A673 (cell line): ENCODE measurements around the gene CRACR2A. TPM values are rescaled to one million over a fixed set of nuclear protein-coding genes. Genes with fewer than 3 reads are reported as not detected.
A peak's percentile ranks its signal among the peaks of the same experiment; 100 is the strongest.

Experiments
- BruUV-seq: library from RNA; stranded (reverse); fragments of 400-500 nt; replicated peaks from 2 replicates; lab custom pipeline; 2021; lab: Mats Ljungman, UMichigan
- CTCF ChIA-PET: fragments of 300-600 bp; sonication (Branson Sonifier 250); formaldehyde crosslinking; loops from one replicate; lab custom pipeline; 2022; ENCODE audit warnings: antibody characterized with exemption; lab: Charles Lee
- POLR2A ChIA-PET: fragments of 300-600 bp; sonication (Branson Sonifier 250); formaldehyde crosslinking; loops from one replicate; lab custom pipeline; 2022; ENCODE audit warnings: antibody characterized with exemption; ENCODE audit not compliant: low non-redundant PET; lab: Charles Lee
- DNase-seq: peaks from one replicate; pipeline ENCODE4 v3.0.0-alpha.2; 2015; ENCODE audit warnings: low spot score
- H3K27ac ChIP-seq: fragments of 200-600 bp; sonication (generic); 2 replicates; pipeline ENCODE4 v1.5.1; 2016; ENCODE audit warnings: mixed run types, low read depth, mild to moderate bottlenecking, mixed read lengths, antibody characterized with exemption, low read length; ENCODE audit not compliant: poor library complexity, severe bottlenecking
- H3K27me3 ChIP-seq: fragments of 200-600 bp; sonication (generic); replicated peaks from 2 replicates; pipeline ENCODE4 v1.6.1; 2017; ENCODE audit warnings: mixed run types, low read depth, mild to moderate bottlenecking, mixed read lengths, antibody characterized with exemption, low read length; ENCODE audit not compliant: insufficient read depth, poor library complexity
- H3K36me3 ChIP-seq: fragments of 200-600 bp; sonication (generic); 2 replicates; pipeline ENCODE4 v1.6.1; 2016; ENCODE audit warnings: mixed run types, mild to moderate bottlenecking, mixed read lengths, antibody characterized with exemption, low read length; ENCODE audit not compliant: insufficient read depth, poor library complexity, severe bottlenecking
- H3K4me1 ChIP-seq: fragments of 200-600 bp; sonication (generic); 2 replicates; pipeline ENCODE4 v1.6.1; 2017; ENCODE audit warnings: mixed run types, mild to moderate bottlenecking, mixed read lengths, antibody characterized with exemption, low read length; ENCODE audit not compliant: insufficient read depth, poor library complexity, severe bottlenecking
- H3K4me3 ChIP-seq: fragments of 200-600 bp; sonication (generic); 2 replicates; pipeline ENCODE4 v1.5.1; 2016; ENCODE audit warnings: low read depth, mixed run types, mild to moderate bottlenecking, mixed read lengths, low read length; ENCODE audit not compliant: poor library complexity, severe bottlenecking
- H3K9me3 ChIP-seq: fragments of 200-600 bp; sonication (generic); 2 replicates; pipeline ENCODE4 v1.6.1; 2016; ENCODE audit warnings: mixed run types, low read depth, mild to moderate bottlenecking, mixed read lengths, antibody characterized with exemption, low read length; ENCODE audit not compliant: poor library complexity, severe bottlenecking
- CTCF ChIP-seq: fragments of 300-800, 200-600 bp; sonication (generic); conservative IDR thresholded peaks from 2 replicates; pipeline ENCODE4 v1.5.1; 2017; ENCODE audit warnings: low read depth, mild to moderate bottlenecking, antibody characterized with exemption, low read length, moderate library complexity, mixed read lengths
- EZH2 ChIP-seq: fragments of 200-600 bp; sonication (generic); IDR thresholded peaks from 2 replicates; pipeline ENCODE4 v1.6.1; 2017; ENCODE audit warnings: borderline replicate concordance, low read depth, mild to moderate bottlenecking, mixed read lengths, antibody characterized with exemption, low read length; ENCODE audit not compliant: poor library complexity, severe bottlenecking
- intact Hi-C: fragments of 100-400 bp; cut with micrococcal nuclease; formaldehyde crosslinking; loops from one replicate; pipeline ENCODE4 v1.10.0; 2022; ENCODE audit not compliant: unreplicated experiment
- total RNA-seq: library from RNA; stranded (reverse); gene quantifications from 2 replicates; pipeline ENCODE4 v1.2.3, GENCODE V29; 2021

CRACR2A gene
- total RNA-seq, 1 experiment from 2014 or later, result 0.13 TPM

DNA sequence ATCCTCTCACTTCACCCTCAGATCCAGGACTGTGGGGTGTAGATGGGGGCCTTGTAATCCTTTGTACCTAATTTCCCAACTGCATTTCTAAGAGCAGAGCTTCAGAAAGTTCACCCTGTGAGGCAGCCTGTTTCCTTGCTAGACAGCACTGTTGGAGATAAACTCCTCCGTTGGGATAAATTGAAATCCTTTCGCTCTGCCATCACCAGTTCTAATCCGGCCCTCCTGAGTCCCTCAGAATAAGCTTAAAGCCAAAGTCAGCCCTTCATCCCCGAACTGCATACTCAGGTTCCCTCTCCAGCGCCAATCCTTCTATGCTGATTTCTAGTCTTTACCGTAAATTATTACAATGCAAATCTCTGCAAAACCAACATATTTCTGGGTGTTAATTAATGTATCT lies 147.2 kb downstream of the CRACR2A start:
- CTCF ChIA-PET, result no interaction called here
- intact Hi-C loops, result no loop called here
- Histone ChIP-seq H3K27me3 (peaks cover 38% of the 10 kb centered on the region), H3K4me1 (no peaks in the 10 kb centered on the region), H3K36me3 (no peaks in the 10 kb centered on the region), H3K27ac (no peak overlapping the region), H3K9me3 (peaks cover 3% of the 10 kb centered on the region), H3K4me3 (no peak overlapping the region)
- BruUV-seq, result no TSS peak
- no peak for DNase-seq
- TF ChIP-seq EZH2 (no peak), CTCF (no peak)
- POLR2A ChIA-PET, result no interaction called here

DNA sequence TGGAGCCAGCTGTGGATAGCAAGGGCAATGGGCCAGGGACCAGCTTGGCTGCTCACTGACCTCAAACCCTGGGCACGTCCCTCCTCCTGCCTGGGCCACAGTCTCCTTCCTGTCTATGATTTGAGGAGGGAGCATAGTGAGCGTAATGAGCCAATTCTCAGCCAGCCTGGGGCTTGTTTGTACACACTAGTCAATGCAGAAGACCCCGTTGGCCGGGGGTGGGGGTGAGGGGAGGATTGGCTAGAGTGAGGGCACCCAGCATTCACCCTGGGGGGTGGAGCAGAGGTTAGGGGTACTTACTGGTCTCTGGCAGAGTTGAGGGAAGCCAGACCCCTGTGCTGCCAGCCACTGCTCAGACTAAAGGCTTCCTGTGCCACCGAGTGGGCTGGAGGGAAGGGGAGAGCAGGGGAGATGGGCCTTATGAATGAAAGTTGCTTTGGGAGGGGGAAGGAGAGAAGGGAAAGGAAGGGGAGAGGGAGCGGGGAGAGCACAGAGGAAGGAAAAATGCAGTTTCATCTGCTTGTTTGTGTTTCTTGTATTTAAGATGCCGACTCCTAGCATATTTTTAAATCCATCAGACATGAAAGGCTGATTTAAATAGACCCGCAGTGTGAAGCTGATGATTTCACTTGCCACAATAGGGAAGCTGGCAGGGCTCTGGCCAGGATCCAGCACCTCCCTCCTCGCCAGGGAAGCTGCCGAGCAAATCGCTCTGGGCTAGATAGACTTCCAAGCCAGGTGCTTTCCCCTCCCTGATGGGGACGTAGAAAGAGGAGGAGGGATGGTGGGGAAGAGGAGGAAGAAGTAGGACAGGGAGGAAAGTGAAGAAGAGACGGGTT lies 147.9 kb downstream of the CRACR2A start:
- peak; percentile 39 for DNase-seq
- intact Hi-C loops, result no loop called here
- TF ChIP-seq CTCF (no peak), EZH2 (no peak)
- Histone ChIP-seq H3K4me3 (no peak overlapping the region), H3K36me3 (no peaks in the 10 kb centered on the region), H3K4me1 (no peaks in the 10 kb centered on the region), H3K27me3 (peaks cover 30% of the 10 kb centered on the region), H3K9me3 (peaks cover 3% of the 10 kb centered on the region), H3K27ac (no peak overlapping the region)
- ChIA-PET CTCF (no interaction called here), POLR2A (no interaction called here)
- no TSS peak for BruUV-seq

DNA sequence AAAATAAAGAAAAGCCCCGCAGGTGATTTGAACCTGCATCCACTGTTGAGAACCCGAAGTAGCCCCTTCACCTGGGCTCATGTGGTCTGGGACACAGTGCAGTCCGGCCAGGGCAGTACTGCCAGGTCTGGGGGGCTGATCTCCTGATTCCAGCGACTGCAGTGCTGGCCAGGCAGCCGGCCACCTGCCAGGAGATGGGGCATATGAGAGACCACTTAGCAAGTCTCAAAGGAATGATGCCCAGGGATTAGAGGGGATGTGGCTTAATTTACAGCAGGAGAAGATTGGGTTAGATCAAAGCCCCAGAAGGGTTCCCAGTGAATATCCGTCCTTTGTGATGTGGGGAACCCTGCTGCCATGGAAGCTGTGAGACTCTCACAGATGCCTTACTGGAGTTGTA lies 148.6 kb downstream of the CRACR2A start:
- DNase-seq, result no peak
- intact Hi-C loops, result no loop called here
- Histone ChIP-seq H3K27me3 (peaks cover 29% of the 10 kb centered on the region), H3K4me1 (no peaks in the 10 kb centered on the region), H3K36me3 (no peaks in the 10 kb centered on the region), H3K9me3 (no peaks in the 10 kb centered on the region), H3K27ac (no peak overlapping the region), H3K4me3 (no peak overlapping the region)
- ChIA-PET POLR2A (no interaction called here), CTCF (no interaction called here)
- TF ChIP-seq EZH2 (no peak), CTCF (no peak)
- BruUV-seq, result no TSS peak
